Stimulated activated CD4-positive, alpha-beta T cell treated with anti-CD3 and anti-CD28 coated beads, Interleukin-15, amount 100 ng/mL, for 24 hours (primary cell): Measurements from ENCODE around the gene CCDC27.
"Not testable (repeated sequence)": the region's sequence is repeated elsewhere in the genome, so short reads cannot be mapped to it uniquely, and the experiment has no call there.

Source experiments
- DNase-seq: peaks from one replicate; pipeline ENCODE4 v3.0.0-alpha.2; 2020

The CCDC27 gene

DNA sequence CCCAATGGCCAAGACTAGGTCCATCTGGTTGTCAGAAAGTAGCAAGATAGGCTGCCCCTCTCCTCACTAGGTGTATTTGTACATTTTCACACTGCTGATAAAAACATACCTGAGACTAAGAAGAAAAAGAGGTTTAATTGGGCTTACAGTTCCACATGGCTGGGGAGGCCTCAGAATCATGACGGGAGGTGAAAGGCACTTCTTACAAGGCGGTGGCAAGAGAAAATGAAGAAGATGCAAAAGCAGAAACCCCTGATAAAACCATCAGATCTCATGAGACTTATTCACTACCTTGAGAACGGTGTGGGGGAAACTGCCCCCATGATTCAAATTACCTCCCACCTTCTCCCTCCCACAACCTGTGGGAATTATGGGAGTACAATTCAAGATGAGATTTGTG is 48.5 kb downstream of the CCDC27 start:
- DNase-seq, result not testable (repeated sequence)

DNA sequence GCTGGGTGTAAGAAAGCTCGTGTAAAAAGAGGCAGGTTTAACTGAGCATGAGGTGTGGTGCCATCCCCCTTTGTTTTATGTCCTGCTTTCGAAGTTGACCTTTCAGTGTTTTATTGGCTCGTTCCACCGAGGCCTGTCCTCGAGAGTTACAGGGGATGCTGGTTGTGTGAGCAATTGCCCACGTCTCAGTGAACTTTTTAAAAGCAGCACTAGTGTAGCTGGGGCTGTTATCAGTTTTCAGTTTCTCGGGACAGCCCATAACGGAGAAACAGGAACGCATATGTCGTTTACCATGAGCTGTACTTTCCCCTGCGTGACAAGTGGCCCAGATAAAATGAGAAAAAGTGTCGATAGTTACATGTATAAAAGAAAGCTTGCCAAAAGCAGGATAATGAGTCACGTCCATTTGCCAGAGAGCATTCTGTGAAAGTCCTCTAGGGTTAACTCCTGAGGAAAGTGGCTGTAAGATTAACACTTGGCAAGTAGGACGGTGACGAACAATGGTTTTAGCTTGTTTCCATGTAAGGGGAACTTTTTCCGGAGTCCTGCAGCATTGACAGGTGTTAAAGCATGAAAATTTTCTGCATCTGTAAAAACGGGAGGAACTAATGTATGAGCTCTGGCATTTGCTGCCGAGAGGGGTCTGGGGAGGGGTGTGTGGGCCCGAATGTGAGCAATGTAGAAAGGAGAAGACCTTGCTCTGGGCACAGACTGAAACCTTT is 51.8 kb downstream of the CCDC27 start:
- no peak for DNase-seq

GRCh38 chr1:3804627-3804944 is 52.3 kb downstream of the CCDC27 start:
- DNase-seq, result not testable (repeated sequence)

GRCh38 chr1:3805038-3805437 is 52.8 kb downstream of the CCDC27 start:
- DNase-seq, result no peak

DNA sequence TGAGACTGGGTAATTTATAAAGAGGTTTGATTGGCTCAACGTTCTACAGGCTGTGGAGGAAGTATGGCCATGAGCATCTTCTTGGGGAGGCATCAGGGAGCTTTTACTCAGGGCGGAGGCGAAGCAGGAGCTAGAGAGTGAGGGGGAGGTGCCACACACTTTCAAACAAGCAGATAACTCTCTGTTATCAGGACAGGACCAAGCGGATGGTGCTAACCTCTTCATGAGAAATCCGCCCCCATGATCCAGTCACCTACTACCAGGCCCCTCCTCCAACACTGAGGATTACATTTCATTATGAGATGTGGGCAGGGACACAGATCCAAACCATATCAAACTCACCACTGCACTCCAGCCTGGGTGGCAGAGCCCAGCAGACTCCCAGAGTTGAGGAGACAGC is 55.5 kb downstream of the CCDC27 start:
- DNase-seq, result no peak

DNA sequence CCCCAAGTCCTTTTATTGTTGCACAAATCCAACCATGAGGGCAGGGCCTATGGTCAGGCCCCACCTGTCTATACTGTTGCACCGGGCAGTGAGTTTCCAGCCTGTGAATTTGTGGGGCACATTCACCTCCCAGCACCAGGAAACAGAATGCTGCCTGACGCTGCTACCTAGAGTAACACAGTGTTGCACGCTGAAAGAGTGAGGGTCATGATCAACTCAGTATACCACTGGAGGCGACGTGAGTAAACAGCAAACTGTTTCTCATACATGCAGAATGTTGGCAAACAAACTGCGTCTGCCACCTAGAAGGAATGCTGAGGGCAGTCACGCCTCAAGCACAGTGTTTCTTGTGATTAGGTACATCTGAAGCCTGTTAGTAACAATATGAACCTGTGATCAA is 57.4 kb downstream of the CCDC27 start:
- no peak for DNase-seq

DNA sequence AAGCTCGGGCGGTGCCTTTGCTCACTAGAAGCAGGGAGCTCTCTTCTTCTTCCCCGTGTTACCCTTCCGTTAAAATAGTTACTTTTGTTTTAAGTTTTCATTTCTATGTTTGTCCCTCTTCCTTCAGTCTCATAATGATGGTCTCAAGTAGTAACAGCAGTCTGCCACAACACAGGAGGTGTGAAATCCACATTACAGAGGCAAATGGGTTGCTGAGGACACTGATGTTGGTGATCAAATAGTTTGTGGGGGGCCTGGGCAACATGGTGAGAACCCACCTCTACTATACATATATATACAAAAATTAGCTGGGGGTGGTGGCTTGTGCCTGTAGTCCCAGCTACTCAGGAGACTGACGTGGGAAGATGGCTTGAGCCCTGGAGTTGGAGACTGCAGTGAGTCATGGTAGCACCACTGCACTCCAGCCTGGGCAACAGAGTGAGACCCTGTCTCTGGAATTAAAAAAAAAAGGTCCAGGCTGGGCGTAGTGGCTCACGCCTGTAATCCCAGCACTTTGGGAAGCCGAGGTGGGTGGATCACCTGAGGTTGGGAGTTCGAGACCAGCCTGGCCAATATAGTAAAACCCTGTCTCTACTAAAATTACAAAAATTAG is 58.0 kb downstream of the CCDC27 start:
- not testable (repeated sequence) for DNase-seq

- no peak for DNase-seq
Measured at GRCh38 chr1:3811595-3811911, 59.3 kb downstream of the CCDC27 start.

DNA sequence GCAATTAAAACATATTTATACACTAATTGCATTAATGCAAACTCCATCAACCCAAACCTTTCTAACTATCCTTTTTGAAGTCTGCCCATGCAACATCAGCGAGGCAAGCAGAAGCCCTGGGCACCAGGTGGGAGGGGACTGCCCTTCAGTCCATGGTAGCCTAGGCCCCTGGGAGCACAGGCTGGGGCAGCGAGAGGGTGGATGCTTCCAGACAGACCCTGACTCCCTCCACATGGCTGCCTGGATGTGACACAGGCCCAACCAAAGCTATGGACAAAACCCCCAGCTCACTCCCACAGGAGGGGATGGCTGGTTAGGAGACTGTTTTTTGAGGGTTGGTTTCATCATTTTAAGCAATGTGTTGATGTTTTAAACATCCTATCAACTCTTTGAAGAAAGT is 61.8 kb downstream of the CCDC27 start:
- no peak for DNase-seq

DNA sequence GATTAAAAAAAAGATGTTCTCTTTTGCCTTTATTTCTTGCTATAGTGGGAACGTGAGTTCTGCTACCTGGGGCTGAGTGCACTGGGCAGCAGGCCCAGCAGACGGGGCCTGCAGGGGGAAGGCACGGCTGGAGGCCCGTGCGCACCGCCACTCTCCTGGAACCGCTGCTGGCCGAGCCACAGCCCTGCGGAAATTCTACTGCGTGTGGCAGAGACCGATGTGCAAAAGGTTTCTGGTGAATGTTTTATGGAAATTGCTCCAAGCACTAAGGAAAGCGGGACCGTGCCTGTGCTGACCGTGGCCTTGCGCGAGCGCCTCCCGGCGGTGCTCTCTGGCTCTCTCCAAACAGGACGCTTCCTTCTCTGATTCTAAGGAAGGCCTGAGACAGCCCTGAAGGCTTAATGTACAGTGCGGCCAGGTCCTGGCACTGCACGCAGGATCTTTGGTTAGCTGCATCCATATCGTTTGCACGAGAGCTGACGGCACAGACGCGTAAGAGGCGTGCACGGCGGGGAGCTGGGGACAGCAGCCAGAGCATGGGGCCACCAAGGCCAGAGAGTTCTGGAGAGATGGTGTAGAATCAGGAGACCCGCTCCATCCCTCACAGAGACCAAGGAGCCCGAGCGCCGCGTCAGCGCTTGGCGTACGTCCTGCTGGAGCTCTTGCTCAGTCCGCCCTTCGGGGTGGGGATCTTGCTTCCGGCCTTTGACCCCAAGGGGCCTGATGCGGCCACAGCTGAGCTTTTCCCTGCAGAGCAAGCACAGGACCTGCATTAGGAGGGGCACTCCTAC is 62.7 kb downstream of the CCDC27 start:
- no peak for DNase-seq

GRCh38 chr1:3816331-3817137 is 64.3 kb downstream of the CCDC27 start:
- no peak for DNase-seq

DNA sequence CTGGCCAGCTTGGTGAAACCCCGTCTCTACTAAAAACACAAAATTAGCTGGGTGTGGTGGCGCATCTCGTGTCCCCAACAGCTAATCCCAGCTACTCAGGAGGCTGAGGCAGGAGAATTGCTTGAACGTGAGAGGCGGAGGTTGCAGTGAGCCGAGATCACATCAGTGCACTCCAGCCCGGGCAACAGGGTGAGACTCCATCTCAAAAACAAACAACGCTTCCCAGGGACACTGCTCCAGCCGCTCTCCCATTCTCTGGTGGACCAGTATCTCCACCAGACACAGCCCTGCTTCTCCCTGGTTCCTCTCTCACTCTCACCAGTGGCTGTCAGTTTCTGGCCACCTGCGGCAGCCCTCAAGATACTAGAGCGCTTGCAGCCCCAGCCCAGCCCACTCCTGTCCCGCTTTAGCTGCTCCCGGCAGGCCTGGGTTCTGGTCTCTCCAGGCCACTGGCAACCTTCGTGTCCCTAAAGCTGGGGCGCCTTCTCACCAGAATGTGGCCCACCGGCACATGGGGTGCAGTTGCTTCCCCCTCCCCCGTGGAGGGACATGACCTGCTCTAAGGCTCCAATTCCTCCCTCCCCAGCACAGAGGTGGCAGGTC is 65.0 kb downstream of the CCDC27 start:
- no peak for DNase-seq

GRCh38 chr1:3817821-3818597 is 65.8 kb downstream of the CCDC27 start:
- DNase-seq, result no peak

DNA sequence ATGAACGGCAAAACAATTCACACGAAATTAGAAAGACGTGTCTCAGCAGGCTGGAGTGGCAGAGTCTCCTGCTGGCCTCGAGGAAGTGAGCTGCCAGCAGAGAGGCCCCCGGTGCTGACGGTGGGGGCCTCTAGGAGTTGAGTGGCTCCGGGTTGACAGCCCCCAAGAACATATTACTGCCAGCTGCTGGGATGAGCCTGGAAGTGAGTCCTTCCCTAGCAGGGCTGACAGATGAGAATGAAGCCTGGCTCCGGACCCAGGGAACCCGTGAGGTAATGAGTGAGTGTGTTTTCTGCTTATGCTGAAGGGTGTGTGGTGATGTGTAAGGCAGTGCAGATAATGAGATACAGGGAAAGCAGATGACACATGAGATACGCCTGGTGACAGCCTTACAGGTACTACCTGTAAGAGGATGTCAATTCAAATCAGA is 67.5 kb downstream of the CCDC27 start:
- DNase-seq, result no peak

DNA sequence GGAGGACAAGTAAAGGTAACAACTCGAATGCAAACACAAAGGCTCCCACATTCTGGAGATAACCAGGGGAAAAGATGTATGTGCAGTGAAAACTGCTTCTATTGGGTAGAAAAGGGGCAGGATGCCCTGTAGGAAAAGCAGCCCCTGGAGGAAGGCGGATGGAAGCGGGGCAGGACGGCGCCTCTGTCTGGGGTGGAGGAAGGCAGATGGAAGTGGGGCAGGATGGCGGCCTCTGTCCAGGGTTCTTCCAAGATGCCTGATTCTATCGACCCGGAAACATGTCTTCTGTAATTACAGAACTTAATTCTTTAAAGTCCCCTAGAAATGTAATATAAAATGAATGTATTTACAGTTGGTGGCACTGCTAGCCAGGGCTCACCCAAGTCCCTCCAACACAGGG is 68.1 kb downstream of the CCDC27 start:
- no peak for DNase-seq

DNA sequence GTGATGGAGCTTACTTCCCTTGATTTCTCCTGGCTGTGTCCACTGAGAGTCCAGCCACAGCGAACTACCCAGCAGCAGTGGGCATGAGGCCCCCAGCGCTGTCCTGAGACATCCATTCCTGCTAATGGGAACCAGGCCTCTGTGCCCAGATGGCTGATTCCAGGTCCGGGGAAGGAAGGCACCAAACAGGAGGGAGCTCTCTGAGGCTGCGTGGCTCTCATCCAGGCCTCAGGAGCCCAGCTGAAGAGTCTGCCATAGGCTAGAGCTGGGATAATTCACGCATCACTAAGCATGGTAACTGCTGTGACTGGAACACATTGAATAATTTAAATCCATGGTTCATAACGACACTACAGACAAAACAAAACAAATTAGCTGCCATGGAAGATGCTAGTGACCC is 68.8 kb downstream of the CCDC27 start:
- DNase-seq, result no peak
